Activated CD8-positive, alpha-beta T cell treated with anti-CD3 and anti-CD28 coated beads for 36 hours (primary cell): ENCODE data around the gene SLC26A6. TPM values are rescaled to one million over a fixed set of nuclear protein-coding genes. Genes with fewer than 3 reads are reported as not detected.

Source experiments
- ATAC-seq: fragments of 200-7000 bp; cut with Tn5 transposase; one replicate; pipeline ENCODE4 v1.10.0; 2021; ENCODE audit warnings: mild to moderate bottlenecking, moderate library complexity
- CTCF ChIA-PET: fragments of 350-600 bp; sonication (Branson Sonifier 250); formaldehyde crosslinking; loops from one replicate; lab custom pipeline; 2021; ENCODE audit warnings: antibody characterized with exemption; lab: Charles Lee
- POLR2A ChIA-PET: fragments of 350-600 bp; sonication (Branson Sonifier 250); formaldehyde crosslinking; loops from one replicate; lab custom pipeline; 2021; ENCODE audit warnings: antibody characterized with exemption; lab: Charles Lee
- DNase-seq: peaks from one replicate; pipeline ENCODE4 v3.0.0-alpha.2; 2020
- H3K27ac Mint-ChIP-seq: one replicate; pipeline ENCODE4 v1.8.0; 2021; ENCODE audit warnings: mild to moderate bottlenecking, mixed read lengths
- H3K27me3 Mint-ChIP-seq: one replicate; pipeline ENCODE4 v1.8.0; 2021; ENCODE audit warnings: mixed read lengths
- H3K36me3 Mint-ChIP-seq: one replicate; pipeline ENCODE4 v1.8.0; 2021; ENCODE audit warnings: low read depth, mixed read lengths
- H3K4me1 Mint-ChIP-seq: one replicate; pipeline ENCODE4 v1.8.0; 2021; ENCODE audit warnings: low read depth, mixed read lengths
- H3K4me3 Mint-ChIP-seq: one replicate; pipeline ENCODE4 v1.8.0; 2021; ENCODE audit warnings: mild to moderate bottlenecking, moderate library complexity, mixed read lengths
- H3K9me3 Mint-ChIP-seq: one replicate; pipeline ENCODE4 v1.8.0; 2021; ENCODE audit warnings: mixed read lengths
- CTCF ChIP-seq: fragments of 200-600 bp; IDR thresholded peaks from one replicate; pipeline ENCODE4 v1.8.0; 2022; ENCODE audit warnings: antibody characterized with exemption, mild to moderate bottlenecking
- intact Hi-C: fragments of 100-400 bp; cut with micrococcal nuclease; formaldehyde crosslinking; loops from one replicate; pipeline ENCODE4 v1.10.0; 2022
- total RNA-seq, 2 experiments: library from RNA; stranded (reverse); gene quantifications; one replicate each; pipeline ENCODE4 v1.2.3, GENCODE V29; 2021

Gene SLC26A6
- total RNA-seq, 2 experiments from 2014 or later, result 41.3 to 45.0 TPM

GRCh38 chr3:48661501-48662144 lies 26.4 kb upstream of the SLC26A6 start:
- peak; percentile 77 for DNase-seq
- CTCF ChIA-PET, result interaction anchor here (0.7 to 1.7 kb wide), 6 partner anchors 14 to 473 kb away, joined by 3 to 4 read pairs (median 3); partner anchors contain the start of genes CDC25A, NCKIPSD and SLC26A6
- peaks cover 15% of the 10 kb centered on the region for H3K36me3 Mint-ChIP-seq
- no peak overlapping the region for H3K27ac Mint-ChIP-seq
- peak; percentile 46 for ATAC-seq
- peak overlapping the region; percentile 33 for H3K4me3 Mint-ChIP-seq
- POLR2A ChIA-PET, result interaction anchor here (0.9 to 4.9 kb wide), 10 partner anchors 9 to 258 kb away, joined by 3 to 26 read pairs (median 4); partner anchors contain the start of genes ARIH2 and SLC26A6
- TF ChIP-seq CTCF, result no peak
- peaks cover 22% of the 10 kb centered on the region for H3K4me1 Mint-ChIP-seq
- H3K9me3 Mint-ChIP-seq, result no peaks in the 10 kb centered on the region
- peaks cover 23% of the 10 kb centered on the region for H3K27me3 Mint-ChIP-seq
- intact Hi-C loops, result no loop called here

GRCh38 chr3:48660800-48661400 lies 25.6 kb upstream of the SLC26A6 start:
- Mint-ChIP-seq H3K9me3 (no peaks in the 10 kb centered on the region), H3K27me3 (peaks cover 23% of the 10 kb centered on the region), H3K27ac (no peak overlapping the region), H3K4me1 (peaks cover 22% of the 10 kb centered on the region), H3K4me3 (no peak overlapping the region), H3K36me3 (peaks cover 11% of the 10 kb centered on the region)
- POLR2A ChIA-PET, result interaction anchor here (0.7 to 4.9 kb wide), 7 partner anchors 10 to 102 kb away, joined by 3 to 26 read pairs (median 8); partner anchors contain the start of genes SLC26A6 and UQCRC1
- CTCF ChIA-PET, result interaction anchor here (0.9 to 1.7 kb wide), 4 partner anchors 15 to 26 kb away, joined by 3 to 4 read pairs (median 3); partner anchors contain the start of genes NCKIPSD and SLC26A6
- DNase-seq (no peak), ATAC-seq (no peak)
- no peak for TF ChIP-seq CTCF
- intact Hi-C loops, result no loop called here

- TF ChIP-seq CTCF, result no peak
- Mint-ChIP-seq H3K9me3 (no peaks in the 10 kb centered on the region), H3K27ac (peak overlapping the region; percentile 84), H3K36me3 (peaks cover 21% of the 10 kb centered on the region), H3K4me1 (peaks cover 19% of the 10 kb centered on the region), H3K4me3 (peak overlapping the region; percentile 80), H3K27me3 (peaks cover 13% of the 10 kb centered on the region)
- intact Hi-C loops, result no loop called here
- ATAC-seq (peak; percentile 2), DNase-seq (peak; percentile 57)
- ChIA-PET POLR2A (interaction anchor here (0.8 to 3.4 kb wide), 6 partner anchors 13 to 184 kb away, joined by 3 to 25 read pairs (median 5); partner anchors contain the start of gene SLC26A6), CTCF (interaction anchor here (0.7 to 4.2 kb wide), 5 partner anchors 21 to 256 kb away, joined by 3 to 22 read pairs (median 5); partner anchors contain the start of gene SLC26A6)
Observed at GRCh38 chr3:48656841-48657281, 21.6 kb upstream of the SLC26A6 start.

GRCh38 chr3:48656061-48656840 lies 21.0 kb upstream of the SLC26A6 start:
- peak overlapping the region; percentile 93 for H3K27ac Mint-ChIP-seq
- peaks cover 21% of the 10 kb centered on the region for H3K36me3 Mint-ChIP-seq
- peak overlapping the region; percentile 80 for H3K4me3 Mint-ChIP-seq
- intact Hi-C loops, result no loop called here
- POLR2A ChIA-PET, result interaction anchor here (0.7 to 3.4 kb wide), 7 partner anchors 12 to 763 kb away, joined by 3 to 25 read pairs (median 5); partner anchors contain the start of gene SLC26A6
- ATAC-seq (peak; percentile 83), DNase-seq (peak; percentile 93)
- H3K27me3 Mint-ChIP-seq, result peaks cover 9% of the 10 kb centered on the region
- CTCF ChIA-PET, result interaction anchor here (1.3 to 4.2 kb wide), 4 partner anchors 21 to 255 kb away, joined by 3 to 22 read pairs (median 5); partner anchors contain the start of gene SLC26A6
- peak; percentile 78 for TF ChIP-seq CTCF
- H3K4me1 Mint-ChIP-seq, result peaks cover 14% of the 10 kb centered on the region
- no peaks in the 10 kb centered on the region for H3K9me3 Mint-ChIP-seq
